Astrocyte of the spinal cord (primary cell): ENCODE data around the gene TRIM38.

Source experiments
- DNase-seq: peaks from one replicate; pipeline ENCODE4 v3.0.0; 2011; ENCODE audit warnings: low read depth, low spot score
- H3K4me3 ChIP-seq: 2 replicates; pipeline ENCODE4 v1.5.1; 2011; ENCODE audit warnings: low read depth, mild to moderate bottlenecking, low read length, moderate library complexity
- in situ Hi-C: cut with HindIII; loops from 2 replicates; pipeline ENCODE4 v1.10.0; 2017; ENCODE audit warnings: low sequenced_read_pairs
- TF ChIP-seq, protein P1 (sequence below): IDR thresholded peaks from 2 replicates; pipeline ENCODE4 v1.5.1; 2012; ENCODE audit warnings: low read depth, mild to moderate bottlenecking, low read length, inconsistent platforms

Gene TRIM38

GRCh38 chr6:25966711-25967110 lies 4.1 kb downstream of the TRIM38 start:
- TF ChIP-seq, protein P1, sequence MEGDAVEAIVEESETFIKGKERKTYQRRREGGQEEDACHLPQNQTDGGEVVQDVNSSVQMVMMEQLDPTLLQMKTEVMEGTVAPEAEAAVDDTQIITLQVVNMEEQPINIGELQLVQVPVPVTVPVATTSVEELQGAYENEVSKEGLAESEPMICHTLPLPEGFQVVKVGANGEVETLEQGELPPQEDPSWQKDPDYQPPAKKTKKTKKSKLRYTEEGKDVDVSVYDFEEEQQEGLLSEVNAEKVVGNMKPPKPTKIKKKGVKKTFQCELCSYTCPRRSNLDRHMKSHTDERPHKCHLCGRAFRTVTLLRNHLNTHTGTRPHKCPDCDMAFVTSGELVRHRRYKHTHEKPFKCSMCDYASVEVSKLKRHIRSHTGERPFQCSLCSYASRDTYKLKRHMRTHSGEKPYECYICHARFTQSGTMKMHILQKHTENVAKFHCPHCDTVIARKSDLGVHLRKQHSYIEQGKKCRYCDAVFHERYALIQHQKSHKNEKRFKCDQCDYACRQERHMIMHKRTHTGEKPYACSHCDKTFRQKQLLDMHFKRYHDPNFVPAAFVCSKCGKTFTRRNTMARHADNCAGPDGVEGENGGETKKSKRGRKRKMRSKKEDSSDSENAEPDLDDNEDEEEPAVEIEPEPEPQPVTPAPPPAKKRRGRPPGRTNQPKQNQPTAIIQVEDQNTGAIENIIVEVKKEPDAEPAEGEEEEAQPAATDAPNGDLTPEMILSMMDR = no peak
- no peak overlapping the region for H3K4me3 ChIP-seq
- DNase-seq = no peak
- in situ Hi-C loops = no loop called here

- DNase-seq = no peak
- TF ChIP-seq, protein P1 = no peak
- H3K4me3 ChIP-seq = no peak overlapping the region
- in situ Hi-C loops = no loop called here
Measured at GRCh38 chr6:25968769-25969168, 6.2 kb downstream of the TRIM38 start.

GRCh38 chr6:25971187-25971821 lies 8.7 kb downstream of the TRIM38 start:
- TF ChIP-seq, protein P1 = no peak
- no peak overlapping the region for H3K4me3 ChIP-seq
- in situ Hi-C loops = no loop called here
- peak; percentile 84 for DNase-seq

GRCh38 chr6:25972128-25972527 lies 9.5 kb downstream of the TRIM38 start:
- H3K4me3 ChIP-seq = no peak overlapping the region
- DNase-seq = no peak
- in situ Hi-C loops = no loop called here
- TF ChIP-seq, protein P1 = no peak

- TF ChIP-seq, protein P1 = no peak
- in situ Hi-C loops = no loop called here
- no peak overlapping the region for H3K4me3 ChIP-seq
- DNase-seq = no peak
Measured at GRCh38 chr6:25972902-25973301, 10.3 kb downstream of the TRIM38 start.

GRCh38 chr6:25973923-25974555 lies 11.4 kb downstream of the TRIM38 start:
- H3K4me3 ChIP-seq = no peak overlapping the region
- no peak for DNase-seq

More at GRCh38 chr6:25973923-25974555, 11.4 kb downstream of the TRIM38 start:
- TF ChIP-seq, protein P1 = no peak
- in situ Hi-C loops = no loop called here
